ENCODE measurements around the gene PHACTR2.

The PHACTR2 gene

DNA sequence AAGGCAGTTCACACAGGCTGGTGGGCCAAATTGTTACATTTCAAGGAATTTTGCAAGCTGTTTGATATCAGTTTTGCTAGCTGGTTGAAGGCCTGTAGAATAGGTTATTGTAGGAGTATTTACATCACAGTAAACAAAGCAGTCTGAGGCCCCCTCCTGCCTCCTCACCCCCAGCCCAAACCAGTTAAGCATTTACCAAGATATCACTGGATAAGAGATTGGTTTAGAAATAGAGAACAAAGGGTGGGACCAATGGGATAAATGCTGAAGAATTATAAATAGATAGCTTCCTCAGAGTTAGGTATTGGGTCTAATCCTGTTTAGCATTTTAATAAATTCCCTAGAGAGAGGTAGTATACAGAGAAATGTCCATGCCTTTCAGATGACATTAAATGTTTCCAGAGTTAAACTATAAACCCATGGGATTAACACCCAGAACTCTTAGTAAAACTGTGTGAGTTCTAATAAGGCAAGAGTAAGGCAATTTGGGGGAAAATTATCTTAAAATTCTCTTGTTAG lies 2.3 kb upstream of the PHACTR2 start:
- DNase-seq (ENCODE audit: low read depth): no peak

GRCh38 chr6:143675946-143676345 lies 1.8 kb upstream of the PHACTR2 start:
- DNase-seq (ENCODE audit: low read depth): no peak

- no peak for DNase-seq (ENCODE audit: low read depth)
These were observed 1.2 kb upstream of the PHACTR2 start for GRCh38 chr6:143676437-143677045.

DNA sequence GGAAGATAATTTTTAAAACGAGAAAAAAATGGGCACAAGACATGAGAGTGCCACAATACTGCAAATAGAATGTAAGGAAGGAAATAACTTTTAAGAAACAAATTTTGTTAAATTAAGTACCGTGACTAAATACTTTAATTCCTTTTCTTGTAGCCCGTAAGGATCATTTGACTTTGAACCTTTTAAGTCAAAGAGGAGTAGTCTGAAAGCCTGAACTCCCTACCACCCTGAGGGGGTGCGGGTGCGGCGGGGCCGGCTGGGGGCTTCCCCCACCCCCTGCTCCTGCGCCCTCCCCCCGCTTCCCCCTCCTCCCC lies 231 bp upstream of the PHACTR2 start:
- DNase-seq (ENCODE audit: low read depth): no peak

DNA sequence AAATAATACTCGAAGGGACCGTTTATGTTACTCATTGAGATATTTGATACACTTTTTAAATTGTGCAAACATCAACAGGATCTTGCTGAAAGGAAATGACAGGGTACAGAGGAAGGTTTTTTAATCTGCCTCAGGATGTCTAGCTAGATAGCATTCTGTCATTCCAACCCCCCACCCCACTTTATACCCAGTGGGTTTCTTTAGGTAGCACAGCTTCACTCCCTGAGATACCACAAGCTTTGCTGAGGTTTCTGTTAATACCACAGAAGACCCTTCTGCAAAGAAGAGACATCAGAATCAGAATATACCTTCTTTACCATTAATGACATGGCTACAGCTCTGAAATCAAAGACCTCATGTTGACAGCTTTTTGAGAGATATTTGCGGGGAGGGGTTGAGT lies 1.3 kb downstream of the PHACTR2 start:
- no peak for DNase-seq (ENCODE audit: low read depth)

- DNase-seq (ENCODE audit: low read depth): no peak
These were observed 2.4 kb downstream of the PHACTR2 start for GRCh38 chr6:143680141-143680540.

DNA sequence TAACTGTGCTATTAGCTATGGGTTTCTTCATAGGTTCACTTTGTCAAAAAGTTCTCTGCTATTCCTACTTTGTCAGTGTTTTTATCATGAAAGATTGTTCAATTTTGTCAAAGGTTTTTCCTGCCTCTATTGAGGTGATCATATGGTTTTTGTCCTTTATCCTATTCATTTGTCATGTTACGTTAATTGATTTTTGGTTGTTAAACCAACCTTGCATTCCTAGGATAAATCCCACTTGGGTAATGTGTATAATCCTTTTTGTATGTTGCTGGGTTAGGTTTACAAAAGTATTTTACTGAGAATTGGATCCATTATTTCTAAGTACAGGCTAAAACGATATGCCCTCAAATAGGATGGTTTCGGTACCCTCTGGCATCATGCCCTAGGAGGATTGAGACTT lies 5.0 kb downstream of the PHACTR2 start:
- DNase-seq (ENCODE audit: low read depth): no peak

GRCh38 chr6:143684486-143684885 lies 6.7 kb downstream of the PHACTR2 start:
- no peak for DNase-seq (ENCODE audit: low read depth)

GRCh38 chr6:143685653-143686052 lies 7.9 kb downstream of the PHACTR2 start:
- no peak for DNase-seq (ENCODE audit: low read depth)

DNA sequence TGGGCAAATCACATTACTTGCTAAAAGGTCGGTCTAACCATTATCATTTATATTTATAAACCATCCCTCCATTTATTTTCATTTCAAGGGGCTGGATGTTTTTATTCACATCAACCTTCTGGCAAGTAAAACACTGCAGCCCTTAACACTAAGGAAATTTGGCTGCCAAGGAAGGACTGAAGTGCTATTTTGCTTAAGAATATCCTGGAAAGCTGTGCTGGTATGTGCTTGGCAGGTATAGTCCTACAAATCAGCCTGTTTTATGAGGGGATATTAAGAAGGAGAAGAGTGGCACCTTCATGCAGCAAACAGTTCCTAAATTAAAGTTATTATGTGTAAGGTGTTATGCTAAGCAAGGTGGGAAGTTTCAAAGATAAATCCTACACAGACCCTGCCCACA lies 9.8 kb downstream of the PHACTR2 start:
- DNase-seq (ENCODE audit: low read depth): no peak

GRCh38 chr6:143688681-143689080 lies 10.9 kb downstream of the PHACTR2 start:
- no peak for DNase-seq (ENCODE audit: low read depth)

DNA sequence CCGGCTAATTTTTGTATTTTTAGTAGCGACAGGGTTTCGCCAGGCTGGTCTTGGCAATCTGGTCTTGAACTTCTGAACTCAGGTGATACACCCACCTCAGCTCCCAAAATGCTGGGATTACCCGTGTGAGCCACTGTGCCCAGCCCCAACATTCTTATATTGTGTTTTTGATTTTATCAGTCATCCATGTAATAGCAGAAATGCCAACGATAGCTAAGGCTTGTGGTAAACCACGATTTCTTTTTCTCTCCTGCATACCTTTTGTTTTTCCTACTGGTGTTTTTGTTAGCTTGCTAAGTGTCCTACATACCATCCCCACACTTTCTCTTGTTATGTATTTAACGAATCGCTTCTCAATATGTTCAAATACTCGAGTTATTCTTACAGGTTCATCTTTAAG lies 12.1 kb downstream of the PHACTR2 start:
- DNase-seq (ENCODE audit: low read depth): no peak

GRCh38 chr6:143691155-143691554 lies 13.4 kb downstream of the PHACTR2 start:
- DNase-seq (ENCODE audit: low read depth): no peak

DNA sequence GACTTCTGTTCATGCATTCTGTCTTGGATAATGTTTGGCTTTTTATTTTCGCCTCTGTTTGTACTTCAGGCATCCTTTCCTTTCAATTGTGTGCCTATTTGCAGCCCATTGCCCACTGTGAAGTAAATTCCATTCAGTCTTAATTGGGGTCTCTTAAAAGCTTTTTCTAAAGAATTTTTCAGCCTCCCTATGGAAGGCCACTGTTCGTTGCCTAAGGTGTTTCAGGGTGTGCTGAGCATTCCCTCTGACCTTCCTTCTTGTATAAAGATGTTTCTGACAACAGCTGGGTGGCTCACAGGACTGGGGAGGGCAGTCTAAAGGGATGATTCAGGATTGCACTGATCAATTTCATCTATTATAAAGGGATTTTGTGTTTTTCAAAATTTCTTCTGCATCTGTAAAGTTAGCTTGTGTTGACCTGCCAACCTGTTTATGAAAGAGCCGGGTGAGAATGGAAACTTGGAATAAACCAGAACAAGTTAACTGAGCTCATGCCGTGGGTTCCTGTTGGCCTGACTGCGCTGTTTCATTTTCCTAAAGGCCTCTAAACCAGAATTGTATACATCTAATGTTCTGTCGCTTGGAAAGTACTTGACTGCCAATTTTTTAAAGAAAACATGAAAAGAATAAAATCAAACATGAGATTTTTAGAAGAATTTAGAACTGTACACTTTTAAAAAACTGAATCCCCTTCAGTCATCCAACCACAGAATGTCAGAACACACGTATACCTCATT lies 14.3 kb downstream of the PHACTR2 start:
- no peak for DNase-seq (ENCODE audit: low read depth)

GRCh38 chr6:143692696-143693095 lies 14.9 kb downstream of the PHACTR2 start:
- no peak for DNase-seq (ENCODE audit: low read depth)

DNA sequence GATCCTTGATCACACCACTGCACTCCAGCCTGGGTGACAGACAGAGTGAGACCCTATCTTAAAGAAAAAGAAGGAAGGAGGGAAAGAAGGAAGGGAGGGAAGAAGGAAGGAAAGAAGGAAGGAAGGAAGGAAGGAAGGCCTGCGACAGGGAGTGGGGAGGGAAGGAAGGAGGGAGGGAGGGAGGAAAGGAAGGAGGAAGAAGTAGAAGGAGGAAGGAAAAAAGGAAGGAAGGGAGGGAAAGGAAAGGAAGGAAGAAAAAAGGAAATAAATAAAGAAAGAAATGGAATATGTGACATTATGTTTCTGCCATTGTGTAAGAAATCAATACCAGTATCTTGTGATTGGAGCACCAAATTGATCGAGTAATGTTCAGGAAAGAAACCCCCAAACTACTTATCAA lies 16.2 kb downstream of the PHACTR2 start:
- no peak for DNase-seq (ENCODE audit: low read depth)

DNA sequence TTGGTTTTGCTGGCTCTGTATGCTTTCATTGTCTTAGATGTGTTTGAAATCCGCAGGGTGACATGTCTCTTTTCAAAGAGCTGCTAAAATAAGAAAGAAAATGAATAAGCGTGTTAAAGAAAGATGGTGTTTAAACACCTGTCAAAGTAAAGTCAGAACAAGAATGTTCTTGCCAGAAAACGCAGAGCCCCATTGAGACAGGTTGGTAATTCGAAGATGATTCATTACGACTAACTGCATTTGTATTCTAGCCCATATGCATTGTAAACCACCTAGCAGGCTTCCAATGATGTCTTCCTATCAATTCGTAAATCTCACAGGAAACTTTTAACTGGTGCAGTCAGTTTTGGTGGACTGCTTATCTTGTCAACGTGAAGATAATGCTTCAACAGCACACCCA lies 16.8 kb downstream of the PHACTR2 start:
- no peak for DNase-seq (ENCODE audit: low read depth)

GRCh38 chr6:143695130-143695968 lies 17.6 kb downstream of the PHACTR2 start:
- DNase-seq (ENCODE audit: low read depth): no peak

- no peak for DNase-seq (ENCODE audit: low read depth)
These were observed 18.4 kb downstream of the PHACTR2 start for GRCh38 chr6:143695969-143696663.

GRCh38 chr6:143696664-143697000 lies 18.9 kb downstream of the PHACTR2 start:
- no peak for DNase-seq (ENCODE audit: low read depth)

DNA sequence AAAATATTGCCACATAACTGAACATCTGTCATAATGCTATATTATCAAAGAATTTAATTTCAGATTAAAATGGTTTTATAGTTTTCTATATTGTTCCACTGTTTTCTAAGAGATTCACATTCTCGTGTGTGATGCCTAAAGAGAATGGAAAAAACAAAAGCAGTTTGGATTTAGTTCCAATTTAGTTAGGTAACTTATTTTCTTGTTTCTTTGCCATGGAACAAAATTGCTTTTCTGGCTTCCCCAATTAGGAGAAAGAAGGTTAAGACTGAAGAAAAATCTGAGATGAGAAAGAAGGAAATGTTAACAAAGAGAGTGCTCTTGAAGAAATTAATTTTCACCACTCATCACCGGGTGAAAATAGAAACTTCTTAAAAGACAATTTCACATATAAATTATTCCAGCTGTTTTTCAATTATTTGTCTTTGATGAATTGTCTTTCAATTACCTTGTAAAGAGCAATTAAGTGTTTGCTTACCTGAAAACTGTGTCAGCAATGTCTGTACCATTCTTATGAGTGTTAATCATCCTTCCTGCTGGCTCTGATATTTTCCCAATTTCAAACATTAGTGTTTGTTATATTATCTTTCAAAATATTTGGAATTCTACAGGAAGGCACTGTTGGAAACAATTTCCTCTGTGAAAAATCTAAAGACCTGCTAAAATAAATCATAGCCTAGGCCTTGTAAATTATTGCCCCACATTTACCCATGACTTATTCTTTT lies 19.5 kb downstream of the PHACTR2 start:
- no peak for DNase-seq (ENCODE audit: low read depth)

GRCh38 chr6:143698329-143698728 lies 20.6 kb downstream of the PHACTR2 start:
- DNase-seq (ENCODE audit: low read depth): no peak
